ENCODE measurements around the gene SYT7. TPM values are rescaled to one million over a fixed set of nuclear protein-coding genes. Genes with fewer than 3 reads are reported as not detected.

The SYT7 gene
- total and polyA plus RNA-seq, 4 donors: 2.1 to 114 (median 30.8) TPM

- H3K4me3 ChIP-seq (ENCODE audit: low read depth in 1 of 3, low read length in 3 of 3): no peak overlapping the region
- TF ChIP-seq RAD21 (IDR thresholded peaks at IDR 0.05) (no peak), HNF4G (IDR thresholded peaks at IDR 0.05) (no peak), REST (IDR thresholded peaks at IDR 0.05) (no peak), JUND (IDR thresholded peaks at IDR 0.05) (no peak), CTCF (IDR thresholded peaks at IDR 0.05; ENCODE audit: low read depth, low read length, missing input control) (no peak), TAF1 (conservative IDR thresholded peaks at IDR 0.05) (no peak), RXRA (IDR thresholded peaks at IDR 0.05) (no peak), SP1 (IDR thresholded peaks at IDR 0.05) (no peak), YY1 (IDR thresholded peaks at IDR 0.05) (no peak), FOXA1 (IDR thresholded peaks at IDR 0.05) (no peak), FOXA2 (IDR thresholded peaks at IDR 0.05) (no peak), EGR1 (IDR thresholded peaks at IDR 0.05; ENCODE audit: low read depth in 2 of 2) (no peak)
- TF ChIP-seq, protein P1, sequence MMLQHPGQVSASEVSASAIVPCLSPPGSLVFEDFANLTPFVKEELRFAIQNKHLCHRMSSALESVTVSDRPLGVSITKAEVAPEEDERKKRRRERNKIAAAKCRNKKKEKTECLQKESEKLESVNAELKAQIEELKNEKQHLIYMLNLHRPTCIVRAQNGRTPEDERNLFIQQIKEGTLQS (IDR thresholded peaks at IDR 0.05): no peak
- H3K27me3 ChIP-seq (ENCODE audit: control insufficient read depth in 4 of 4, insufficient read depth in 4 of 4, low read length in 3 of 4): no peaks in the 10 kb centered on the region
- H3K9ac ChIP-seq (ENCODE audit: low read depth in 1 of 2, low read length in 2 of 2): no peak overlapping the region
- no peaks in the 10 kb centered on the region for H3K36me3 ChIP-seq (ENCODE audit: control insufficient read depth in 4 of 4, insufficient read depth in 3 of 4, low read depth in 1 of 4, low read length in 3 of 4)
- H3K4me1 ChIP-seq (ENCODE audit: control insufficient read depth in 4 of 4, insufficient read depth in 4 of 4, low read length in 3 of 4): peaks cover 0 to 6% (median 3%) of the 10 kb centered on the region in 4 donors
- H3K9me3 ChIP-seq (ENCODE audit: control insufficient read depth in 4 of 4, low read length in 3 of 4): no peaks in the 10 kb centered on the region
- H3K27ac ChIP-seq (ENCODE audit: low read depth in 1 of 2, low read length in 2 of 2): no peak overlapping the region
- DNase-seq (ENCODE audit: low spot score): no peak
- 61% methylated on average over 8 of the region's 8 CpGs for WGBS
Observed at GRCh38 chr11:61564936-61565696, 15.8 kb downstream of the SYT7 start.

DNA sequence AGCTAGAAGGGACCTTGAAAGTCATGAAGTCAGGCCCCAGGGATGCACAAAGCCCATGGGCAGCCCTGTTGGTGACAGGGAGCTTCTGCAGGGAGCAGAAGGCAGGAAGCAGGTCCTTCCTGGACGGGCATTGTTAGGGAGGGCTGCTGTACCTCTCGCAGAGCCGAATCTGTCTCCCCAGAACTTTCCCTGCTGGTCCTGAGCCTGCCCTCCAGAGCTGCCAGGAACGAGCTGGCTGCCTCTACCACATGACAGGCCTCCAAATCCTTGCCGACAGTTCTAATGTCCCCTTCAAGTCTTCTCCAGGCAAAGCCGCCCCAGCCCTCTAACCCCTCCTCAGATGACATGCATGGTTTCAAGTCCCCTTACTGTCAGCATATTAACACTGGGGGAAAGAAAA, 20.1 kb downstream of the SYT7 start:
- Histone ChIP-seq H3K9ac (ENCODE audit: low read depth in 1 of 2, low read length in 2 of 2) (no peak overlapping the region), H3K9me3 (ENCODE audit: control insufficient read depth in 4 of 4, low read length in 3 of 4) (no peaks in the 10 kb centered on the region), H3K4me1 (ENCODE audit: control insufficient read depth in 4 of 4, insufficient read depth in 4 of 4, low read length in 3 of 4) (no peaks in the 10 kb centered on the region), H3K36me3 (ENCODE audit: control insufficient read depth in 4 of 4, insufficient read depth in 3 of 4, low read depth in 1 of 4, low read length in 3 of 4) (no peaks in the 10 kb centered on the region), H3K4me3 (ENCODE audit: low read depth in 1 of 3, low read length in 3 of 3) (no peak overlapping the region), H3K27ac (ENCODE audit: low read depth in 1 of 2, low read length in 2 of 2) (no peak overlapping the region), H3K27me3 (ENCODE audit: control insufficient read depth in 4 of 4, insufficient read depth in 4 of 4, low read length in 3 of 4) (no peaks in the 10 kb centered on the region)
- DNase-seq (ENCODE audit: low spot score): no peak
- 71% methylated on average over 6 of the region's 6 CpGs for WGBS
- TF ChIP-seq TAF1 (conservative IDR thresholded peaks at IDR 0.05) (no peak), JUND (IDR thresholded peaks at IDR 0.05) (no peak), RAD21 (IDR thresholded peaks at IDR 0.05) (no peak), CTCF (IDR thresholded peaks at IDR 0.05; ENCODE audit: low read depth, low read length, missing input control) (no peak)

All from liver (tissue), 9 donors.